H1 (cell line): Measurements from ENCODE around the gene FLT1.

Source experiments
- BCL11A ChIP-seq, 2 experiments: IDR thresholded peaks; one replicate each; pipeline ENCODE4 v1.6.1; 2011; ENCODE audit warnings: low read depth in 2 of 2, low read length in 2 of 2, mild to moderate bottlenecking in 2 of 2
- EP300 ChIP-seq, 2 experiments: IDR thresholded peaks; 1 replicate in 1 of 2; 2 replicates in 1 of 2; pipeline ENCODE4 v1.6.1; 2011 to 2012; ENCODE audit warnings: low read depth in 2 of 2, low read length in 2 of 2, mild to moderate bottlenecking in 2 of 2, borderline replicate concordance in 1 of 2, inconsistent platforms in 1 of 2, moderate library complexity in 1 of 2
- KDM4A ChIP-seq: IDR thresholded peaks from one replicate; pipeline ENCODE4 v1.7.1; 2012; ENCODE audit warnings: low read depth, mild to moderate bottlenecking, moderate library complexity, low read length, inconsistent platforms; ENCODE audit not compliant: severe bottlenecking
- KDM5A ChIP-seq: fragments of 200-600 bp; IDR thresholded peaks from 2 replicates; pipeline ENCODE4 v1.7.1; 2012; ENCODE audit warnings: mild to moderate bottlenecking, low read length, inconsistent platforms, mixed read lengths
- POLR2A ChIP-seq, 2 experiments: IDR thresholded peaks; 1 replicate in 1 of 2; 2 replicates in 1 of 2; pipeline ENCODE4 v1.6.1; 2011; ENCODE audit warnings: low read depth in 2 of 2, low read length in 2 of 2, mild to moderate bottlenecking in 2 of 2; ENCODE audit errors: control extremely low read depth in 1 of 2
- RAD21 ChIP-seq, 2 experiments: IDR thresholded peaks in 1 of 2; conservative IDR thresholded peaks in 1 of 2; 2 replicates each; pipeline ENCODE4 v1.6.1; 2011; ENCODE audit warnings: low read depth in 2 of 2, low read length in 2 of 2, improper control_type of control experiment in 1 of 2, inconsistent platforms in 1 of 2, mild to moderate bottlenecking in 1 of 2, moderate library complexity in 1 of 2
- SIN3A ChIP-seq, 2 experiments: IDR thresholded peaks in 1 of 2; conservative IDR thresholded peaks in 1 of 2; 2 replicates each; pipeline ENCODE4 v1.6.1; 2011 to 2012; ENCODE audit warnings: low read length in 2 of 2, improper control_type of control experiment in 1 of 2, low read depth in 1 of 2, mild to moderate bottlenecking in 1 of 2
- SIRT6 ChIP-seq: IDR thresholded peaks from one replicate; pipeline ENCODE4 v1.7.1; 2012; ENCODE audit warnings: low read length, inconsistent platforms
- SRF ChIP-seq: IDR thresholded peaks from 2 replicates; pipeline ENCODE4 v1.6.1; 2011; ENCODE audit warnings: mild to moderate bottlenecking, low read depth, low read length, moderate library complexity
- YY1 ChIP-seq: IDR thresholded peaks from 2 replicates; pipeline ENCODE4 v1.6.1; 2011; ENCODE audit warnings: low read depth, mild to moderate bottlenecking, low read length
- TF ChIP-seq, protein P1 (sequence below), 3 experiments: IDR thresholded peaks; 1 replicate in 2 of 3; 2 replicates in 1 of 3; pipeline versions ENCODE4 v1.5.1 to v1.6.1; 2011; ENCODE audit warnings: low read length in 3 of 3, mild to moderate bottlenecking in 3 of 3, inconsistent platforms in 2 of 3, low read depth in 1 of 3, moderate library complexity in 1 of 3; ENCODE audit not compliant: insufficient read depth in 1 of 3; ENCODE audit errors: control extremely low read depth in 1 of 3
- TF ChIP-seq, protein P2 (sequence below): IDR thresholded peaks from 2 replicates; pipeline ENCODE4 v1.6.1; 2012; ENCODE audit warnings: inconsistent platforms

DNA sequence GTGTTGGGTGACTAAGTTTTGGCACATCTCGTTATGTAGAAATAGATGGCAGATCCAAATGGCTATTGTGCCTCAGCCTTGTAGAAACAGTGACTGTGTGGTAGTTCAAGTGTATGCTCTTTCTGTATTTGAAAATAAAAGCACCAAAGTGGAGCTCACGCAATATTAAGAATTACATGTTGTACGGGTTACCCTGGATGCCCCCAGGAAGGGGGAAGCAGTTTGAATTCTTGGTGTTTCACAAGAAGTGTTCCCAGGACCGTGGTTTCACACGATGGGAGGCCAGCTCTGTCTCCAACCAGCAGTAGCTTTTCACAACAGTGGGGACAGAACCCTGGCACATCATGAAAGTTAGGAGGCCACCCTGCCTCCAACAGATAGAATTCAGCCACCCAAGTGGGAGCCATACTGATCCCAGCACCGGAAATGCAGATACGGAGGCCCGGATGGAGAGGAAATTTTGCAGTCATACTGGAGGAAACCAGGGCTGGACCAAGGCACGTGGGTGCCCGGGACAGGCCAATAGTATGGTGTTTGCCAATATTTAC is 8.9 kb downstream of the FLT1 start:
- TF ChIP-seq, protein P1, sequence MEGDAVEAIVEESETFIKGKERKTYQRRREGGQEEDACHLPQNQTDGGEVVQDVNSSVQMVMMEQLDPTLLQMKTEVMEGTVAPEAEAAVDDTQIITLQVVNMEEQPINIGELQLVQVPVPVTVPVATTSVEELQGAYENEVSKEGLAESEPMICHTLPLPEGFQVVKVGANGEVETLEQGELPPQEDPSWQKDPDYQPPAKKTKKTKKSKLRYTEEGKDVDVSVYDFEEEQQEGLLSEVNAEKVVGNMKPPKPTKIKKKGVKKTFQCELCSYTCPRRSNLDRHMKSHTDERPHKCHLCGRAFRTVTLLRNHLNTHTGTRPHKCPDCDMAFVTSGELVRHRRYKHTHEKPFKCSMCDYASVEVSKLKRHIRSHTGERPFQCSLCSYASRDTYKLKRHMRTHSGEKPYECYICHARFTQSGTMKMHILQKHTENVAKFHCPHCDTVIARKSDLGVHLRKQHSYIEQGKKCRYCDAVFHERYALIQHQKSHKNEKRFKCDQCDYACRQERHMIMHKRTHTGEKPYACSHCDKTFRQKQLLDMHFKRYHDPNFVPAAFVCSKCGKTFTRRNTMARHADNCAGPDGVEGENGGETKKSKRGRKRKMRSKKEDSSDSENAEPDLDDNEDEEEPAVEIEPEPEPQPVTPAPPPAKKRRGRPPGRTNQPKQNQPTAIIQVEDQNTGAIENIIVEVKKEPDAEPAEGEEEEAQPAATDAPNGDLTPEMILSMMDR (IDR thresholded peaks at IDR 0.05; ENCODE audit: control extremely low read depth in 1 of 3, insufficient read depth in 1 of 3, low read depth in 1 of 3, low read length in 3 of 3) = no peak
- TF ChIP-seq SIN3A (conservative IDR thresholded peaks at IDR 0.05 in 1 of 2, IDR thresholded peaks at IDR 0.05 in 1 of 2; ENCODE audit: low read depth in 1 of 2, low read length in 2 of 2) = no peak
- TF ChIP-seq KDM5A = no peak
- no peak for TF ChIP-seq SIRT6
- TF ChIP-seq RAD21 (IDR thresholded peaks at IDR 0.05 in 1 of 2, conservative IDR thresholded peaks at IDR 0.05 in 1 of 2; ENCODE audit: low read depth in 2 of 2, low read length in 2 of 2) = no peak
- TF ChIP-seq SRF = no peak
- TF ChIP-seq POLR2A (IDR thresholded peaks at IDR 0.05; ENCODE audit: control extremely low read depth in 1 of 2, low read depth in 2 of 2, low read length in 2 of 2) = no peak
- no peak for TF ChIP-seq YY1
- no peak for TF ChIP-seq BCL11A (IDR thresholded peaks at IDR 0.05; ENCODE audit: low read depth in 2 of 2, low read length in 2 of 2)
- TF ChIP-seq KDM4A = no peak
- TF ChIP-seq, protein P2, sequence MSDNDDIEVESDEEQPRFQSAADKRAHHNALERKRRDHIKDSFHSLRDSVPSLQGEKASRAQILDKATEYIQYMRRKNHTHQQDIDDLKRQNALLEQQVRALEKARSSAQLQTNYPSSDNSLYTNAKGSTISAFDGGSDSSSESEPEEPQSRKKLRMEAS = no peak
- no peak for TF ChIP-seq EP300 (IDR thresholded peaks at IDR 0.05; ENCODE audit: borderline replicate concordance in 1 of 2, low read depth in 2 of 2, low read length in 2 of 2)
